Inflammatory macrophage treated with lipopolysaccharide for 1 hour (primary cell): ENCODE measurements around the gene SPOCK1.

Experiments
- DNase-seq, 2 donors: peaks; one replicate each; pipeline ENCODE4 v3.0.0-alpha.2; 2020 to 2022

Gene SPOCK1

DNA sequence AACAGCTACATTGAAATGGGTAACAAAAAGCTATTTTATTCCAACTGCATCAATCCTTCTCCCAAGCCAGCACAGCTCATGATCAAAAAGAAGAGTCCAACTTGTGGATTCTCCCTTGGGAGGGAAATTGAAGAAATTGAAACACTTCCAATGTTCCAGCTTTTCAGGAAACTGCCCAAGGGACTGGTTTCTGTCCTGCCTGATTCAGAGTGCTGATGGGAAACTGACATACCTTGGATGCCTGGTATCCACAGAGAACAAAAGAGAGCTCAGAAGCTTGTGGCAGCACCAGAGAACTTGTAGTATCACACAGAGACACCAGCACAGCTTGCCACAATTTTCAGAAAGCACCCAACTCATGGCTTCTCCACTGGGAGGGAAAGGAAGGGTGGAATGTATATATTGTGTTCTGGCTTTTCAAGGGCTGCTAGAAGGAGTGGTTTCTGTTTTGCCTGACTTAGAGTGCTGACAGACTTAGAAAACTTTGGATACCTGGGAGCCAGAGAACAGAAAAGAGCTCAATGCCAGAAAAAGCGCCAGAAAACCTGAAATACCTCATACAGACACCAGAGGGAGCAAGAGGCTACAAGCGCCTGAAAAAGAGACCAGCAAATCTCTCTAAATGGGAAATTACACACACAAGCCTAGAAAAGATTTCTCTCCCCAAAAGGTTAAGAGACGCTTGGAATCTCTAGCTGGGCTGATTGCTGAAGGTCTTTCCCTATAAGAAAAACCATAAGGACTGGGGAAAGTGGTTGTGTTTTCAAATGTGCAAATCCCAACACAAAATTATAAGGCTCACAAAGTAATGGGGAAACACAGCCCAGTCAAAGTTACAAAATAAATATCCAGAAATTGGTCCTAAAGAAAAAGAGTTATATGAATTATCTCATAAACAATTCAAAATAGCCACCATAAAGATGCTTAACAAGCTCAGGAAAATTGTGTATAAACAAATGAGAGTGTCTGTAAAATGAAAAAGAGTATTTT is 178.8 kb downstream of the SPOCK1 start:
- DNase-seq, result peak; percentile 27 to 81

GRCh38 chr5:137318027-137318426 is 181.1 kb downstream of the SPOCK1 start:
- DNase-seq, result no peak

- DNase-seq, result no peak
These were observed 182.8 kb downstream of the SPOCK1 start for GRCh38 chr5:137316346-137316736.

DNA sequence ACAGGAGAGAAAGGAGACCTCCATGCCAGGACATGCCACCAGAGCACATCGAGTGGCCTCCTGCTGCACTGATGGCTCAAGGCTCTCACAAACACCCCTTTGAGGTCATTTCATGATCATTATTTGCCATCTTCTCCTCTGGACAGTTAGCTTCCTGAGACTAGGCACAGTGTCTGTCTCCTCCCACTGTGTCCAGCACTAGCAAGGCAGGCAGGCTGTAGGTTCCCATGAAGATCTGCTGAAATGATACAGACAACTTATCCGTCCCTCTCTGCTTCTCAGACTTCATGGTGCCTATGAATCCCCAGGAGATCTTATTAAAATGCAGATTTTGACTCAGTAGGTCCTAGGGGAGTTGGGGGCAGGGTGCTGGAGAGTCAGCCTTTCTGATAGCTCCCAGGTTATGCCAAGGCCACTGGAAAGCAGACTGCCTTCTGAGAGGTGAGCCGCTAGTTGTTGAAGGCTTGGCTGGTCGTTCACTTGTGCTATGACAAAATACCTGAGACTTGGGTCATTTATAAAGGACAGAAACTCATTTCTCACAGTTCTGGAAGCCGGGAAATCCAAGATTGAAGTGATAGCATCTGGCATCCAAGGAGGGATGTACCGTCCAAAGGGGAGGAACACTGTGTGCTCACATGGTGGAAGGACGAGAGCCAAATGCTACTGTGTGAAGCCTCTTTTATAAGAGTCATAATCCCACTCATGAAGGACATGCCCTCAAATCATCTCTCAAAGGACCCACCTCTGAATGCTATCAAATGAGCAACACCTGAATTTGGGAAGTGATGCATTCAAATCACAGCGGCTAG is 183.4 kb downstream of the SPOCK1 start:
- DNase-seq, result no peak

- DNase-seq, result no peak
These were observed 184.0 kb downstream of the SPOCK1 start for GRCh38 chr5:137315109-137315508.

GRCh38 chr5:137313526-137314175 is 185.5 kb downstream of the SPOCK1 start:
- no peak for DNase-seq

DNA sequence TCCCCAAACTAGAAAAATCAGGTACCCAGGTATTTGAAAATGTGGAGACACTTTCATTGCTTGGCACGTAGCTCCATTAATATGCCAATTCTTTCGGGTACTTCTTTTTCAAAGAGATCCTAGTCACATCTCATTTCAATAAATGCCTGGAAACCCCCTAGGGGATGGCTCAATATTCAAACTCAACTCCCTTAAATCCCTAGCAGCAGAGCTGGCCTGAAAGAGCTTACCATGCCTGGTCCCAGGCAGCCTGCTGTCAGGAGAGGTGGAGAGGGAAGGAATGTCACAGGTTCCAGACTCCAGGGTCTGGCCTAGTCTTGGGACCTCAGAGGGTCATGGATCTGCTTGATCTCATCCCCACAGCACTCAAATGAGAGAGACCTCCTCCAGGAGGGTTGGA is 187.1 kb downstream of the SPOCK1 start:
- no peak for DNase-seq

DNA sequence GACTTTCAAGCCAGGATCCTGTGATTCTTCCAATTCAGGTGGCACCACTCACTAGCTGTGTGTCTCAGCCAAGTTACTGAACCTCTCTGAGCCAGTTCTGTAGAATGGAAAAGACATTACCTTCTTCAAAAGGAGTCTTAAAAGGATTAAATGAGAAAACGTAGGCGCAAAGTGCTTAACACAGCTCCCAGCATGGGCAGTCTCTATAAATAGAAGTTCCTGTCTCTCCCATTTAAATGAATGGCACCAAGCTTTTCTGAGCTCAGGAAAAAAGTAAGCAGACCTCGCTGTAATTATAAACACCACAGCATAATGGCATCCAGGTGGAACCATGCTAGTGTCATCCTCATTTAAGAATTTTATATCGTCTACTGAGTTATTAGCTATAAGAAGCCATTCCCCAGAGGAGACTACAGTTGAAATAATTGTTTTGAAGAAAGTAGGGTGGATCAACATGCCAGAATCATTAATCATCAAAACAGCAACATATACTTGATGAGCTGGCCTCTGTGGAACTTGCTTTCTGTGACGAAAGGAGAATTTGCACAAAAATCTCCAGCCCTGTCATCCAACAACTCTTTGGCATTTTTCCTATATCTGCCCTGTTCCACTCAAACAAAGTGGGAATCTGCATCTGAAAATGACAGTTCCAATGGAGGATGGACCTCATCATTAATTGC is 188.9 kb downstream of the SPOCK1 start:
- DNase-seq, result no peak

- no peak for DNase-seq
These were observed 189.8 kb downstream of the SPOCK1 start for GRCh38 chr5:137309290-137309689.

DNA sequence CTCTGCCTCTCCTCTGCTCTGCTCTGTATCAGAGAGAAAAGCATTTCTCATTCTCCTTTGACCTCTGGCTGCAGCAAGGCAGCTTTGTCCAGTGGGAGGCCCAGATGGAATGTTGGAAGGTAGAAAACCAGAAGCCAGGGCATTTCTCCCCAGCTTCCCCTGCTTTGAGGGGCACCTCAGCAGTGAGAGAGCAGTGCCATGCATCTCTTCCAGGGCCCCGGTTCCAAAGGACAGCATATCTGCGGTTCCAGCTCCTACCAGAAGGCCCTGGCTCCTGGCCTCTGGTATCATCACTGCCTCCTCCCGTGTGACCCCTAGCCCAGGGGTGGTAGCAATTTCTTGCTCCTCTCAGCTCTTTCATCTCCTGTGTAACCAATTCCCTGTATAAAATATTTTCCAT is 190.8 kb downstream of the SPOCK1 start:
- DNase-seq, result no peak

GRCh38 chr5:137306903-137307302 is 192.2 kb downstream of the SPOCK1 start:
- no peak for DNase-seq

- no peak for DNase-seq
These were observed 193.0 kb downstream of the SPOCK1 start for GRCh38 chr5:137305971-137306602.

- no peak for DNase-seq
These were observed 194.8 kb downstream of the SPOCK1 start for GRCh38 chr5:137304226-137304874.

GRCh38 chr5:137303509-137303908 is 195.6 kb downstream of the SPOCK1 start:
- no peak for DNase-seq

GRCh38 chr5:137300411-137301240 is 198.5 kb downstream of the SPOCK1 start:
- no peak for DNase-seq

DNA sequence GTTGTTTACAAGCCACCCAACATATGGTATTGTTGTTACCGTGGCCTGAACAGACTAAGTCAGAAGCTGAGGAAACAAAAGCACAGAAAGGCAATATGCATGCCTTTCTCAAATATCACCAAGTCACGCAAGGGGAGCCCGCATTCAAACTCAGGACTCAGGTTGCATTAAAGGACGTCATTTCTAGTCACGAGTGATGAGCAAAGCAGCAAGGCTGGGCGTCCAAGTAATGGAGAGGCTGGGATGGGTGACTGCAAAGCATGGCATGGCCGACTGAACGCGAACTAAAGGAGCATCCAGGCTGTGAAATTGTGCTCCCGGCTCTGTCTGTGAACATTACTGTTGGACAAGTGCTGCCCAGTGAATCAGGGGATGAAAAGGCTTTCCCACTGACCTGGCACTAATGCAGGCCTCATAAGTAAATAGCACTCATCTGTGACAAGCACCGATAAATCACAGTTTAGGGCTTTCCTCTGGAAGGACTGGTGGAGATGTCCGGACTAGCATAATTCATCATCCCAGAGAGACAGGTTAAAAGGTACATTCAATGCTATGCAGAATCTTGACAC is 202.8 kb downstream of the SPOCK1 start:
- DNase-seq, result no peak

DNA sequence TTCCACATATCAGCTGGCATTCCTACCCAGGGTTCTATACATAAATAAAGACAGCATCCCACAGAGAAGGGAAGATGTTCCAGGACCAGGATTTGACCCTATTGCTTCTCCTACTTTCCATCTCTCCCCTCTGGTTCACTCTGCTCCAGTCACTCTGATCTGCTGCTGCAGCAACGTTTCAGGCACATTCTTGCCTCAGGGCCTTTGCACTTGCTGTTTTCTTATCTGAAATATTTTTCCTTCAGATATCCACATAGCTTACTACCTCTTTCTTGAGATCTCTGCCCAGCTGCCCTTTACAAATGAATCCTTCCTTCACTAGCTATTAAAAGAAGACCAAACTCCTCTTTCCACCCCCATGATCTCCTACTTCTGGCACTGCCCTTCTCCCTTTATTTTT is 204.5 kb downstream of the SPOCK1 start:
- no peak for DNase-seq

DNA sequence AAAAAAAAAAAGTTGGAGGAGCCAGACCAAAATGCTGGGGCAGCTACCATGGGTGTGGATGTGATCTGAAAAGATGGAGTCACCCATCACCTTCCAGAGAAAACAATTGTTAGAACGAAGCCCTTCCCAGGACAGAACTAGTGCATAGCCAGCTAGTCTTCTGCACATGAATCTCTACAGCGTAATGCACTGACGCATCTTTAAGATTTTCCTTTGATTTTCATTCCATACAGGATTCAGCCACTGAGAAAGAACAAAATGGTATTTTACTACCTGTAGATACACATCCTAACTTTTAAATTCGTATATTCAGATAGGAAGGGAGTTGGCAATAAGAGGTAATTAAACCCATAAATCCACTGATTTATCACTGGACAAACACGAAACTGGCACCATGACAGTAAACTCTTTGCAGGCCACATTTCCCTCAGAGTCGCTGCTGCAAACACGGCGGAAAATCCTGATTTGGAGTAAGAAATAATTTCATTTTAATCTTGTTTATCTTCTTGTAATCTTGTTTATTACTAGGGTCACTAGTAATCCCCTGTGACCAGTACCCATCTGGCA is 206.6 kb downstream of the SPOCK1 start:
- DNase-seq, result no peak

GRCh38 chr5:137291436-137291835 is 207.7 kb downstream of the SPOCK1 start:
- no peak for DNase-seq

GRCh38 chr5:137291031-137291430 is 208.1 kb downstream of the SPOCK1 start:
- no peak for DNase-seq
